OCI-LY1 (cell line): ENCODE results near the gene IFT27.

ENCODE experiments used
- H2AFZ ChIP-seq: fragments of 200-600 bp; sonication (generic), shearing (Covaris generic); 2 replicates; pipeline ENCODE4 v1.6.0; 2014; ENCODE audit warnings: antibody characterized with exemption, mild to moderate bottlenecking, low read length
- H3F3A ChIP-seq: fragments of 200-600 bp; sonication (generic), shearing (Covaris generic); 2 replicates; pipeline ENCODE4 v1.6.0; 2014; ENCODE audit warnings: mild to moderate bottlenecking, antibody characterized with exemption, low read length, moderate library complexity; ENCODE audit not compliant: insufficient read depth
- H3K27ac ChIP-seq: fragments of 200-600 bp; sonication (generic); 2 replicates; pipeline ENCODE4 v1.5.1; 2014; ENCODE audit warnings: low read length, mixed run types, mild to moderate bottlenecking, low read depth; ENCODE audit not compliant: poor library complexity, severe bottlenecking
- H3K27me3 ChIP-seq: fragments of 200-600 bp; sonication (generic); 2 replicates; pipeline ENCODE4 v1.6.0; 2014; ENCODE audit warnings: antibody characterized with exemption, mild to moderate bottlenecking, low read length, moderate library complexity; ENCODE audit not compliant: insufficient read depth
- H3K36me3 ChIP-seq: fragments of 200-600 bp; sonication (generic); 2 replicates; pipeline ENCODE4 v1.6.1; 2014; ENCODE audit warnings: mild to moderate bottlenecking, antibody characterized with exemption, low read length, moderate library complexity, mixed read lengths; ENCODE audit not compliant: insufficient read depth
- H3K4me1 ChIP-seq: fragments of 200-600 bp; sonication (generic); 2 replicates; pipeline ENCODE4 v1.5.1; 2014; ENCODE audit warnings: mild to moderate bottlenecking, low read length, moderate library complexity; ENCODE audit not compliant: insufficient read depth, severe bottlenecking
- H3K4me2 ChIP-seq: fragments of 200-600 bp; sonication (generic), shearing (Covaris generic); 2 replicates; pipeline ENCODE4 v1.6.1; 2014; ENCODE audit warnings: low read length
- H3K4me3 ChIP-seq: fragments of 200-600 bp; sonication (generic); 2 replicates; pipeline ENCODE4 v1.5.1; 2014; ENCODE audit warnings: low read length, low read depth, mild to moderate bottlenecking, mixed read lengths; ENCODE audit not compliant: poor library complexity, severe bottlenecking
- H3K79me2 ChIP-seq: fragments of 200-600 bp; shearing (Covaris generic); 2 replicates; pipeline ENCODE4 v1.6.1; 2016; ENCODE audit warnings: mixed run types, low read length, mixed read lengths; ENCODE audit not compliant: insufficient read depth
- H3K9ac ChIP-seq: fragments of 200-600 bp; sonication (generic), shearing (Covaris generic); 2 replicates; pipeline ENCODE4 v1.6.1; 2014; ENCODE audit warnings: mild to moderate bottlenecking, low read length, mixed read lengths
- H3K9me2 ChIP-seq: fragments of 200-600 bp; sonication (generic), shearing (Covaris generic); 2 replicates; pipeline ENCODE4 v1.6.1; 2014; ENCODE audit warnings: low read depth, mild to moderate bottlenecking, low read length, mixed read lengths
- H3K9me3 ChIP-seq: fragments of 200-600 bp; shearing (Covaris generic); 2 replicates; pipeline ENCODE4 v1.6.1; 2014; ENCODE audit warnings: low read length, mixed read lengths
- H4K20me1 ChIP-seq: fragments of 200-600 bp; sonication (generic), shearing (Covaris generic); 2 replicates; pipeline ENCODE4 v1.6.0; 2016; ENCODE audit warnings: mild to moderate bottlenecking, low read length; ENCODE audit not compliant: insufficient read depth
- CTCF ChIP-seq: fragments of 200-600 bp; sonication (generic), shearing (Covaris generic); IDR thresholded peaks from 2 replicates; pipeline ENCODE4 v1.5.1; 2017; ENCODE audit warnings: mild to moderate bottlenecking, antibody characterized with exemption, low read length, moderate library complexity, mixed read lengths
- EZH2 ChIP-seq: fragments of 200-600 bp; sonication (generic), shearing (Covaris generic); IDR thresholded peaks from 2 replicates; pipeline ENCODE4 v1.8.0; 2017; ENCODE audit warnings: borderline replicate concordance, mixed run types, mild to moderate bottlenecking, antibody characterized with exemption, low read length, moderate library complexity, mixed read lengths

The IFT27 gene

DNA sequence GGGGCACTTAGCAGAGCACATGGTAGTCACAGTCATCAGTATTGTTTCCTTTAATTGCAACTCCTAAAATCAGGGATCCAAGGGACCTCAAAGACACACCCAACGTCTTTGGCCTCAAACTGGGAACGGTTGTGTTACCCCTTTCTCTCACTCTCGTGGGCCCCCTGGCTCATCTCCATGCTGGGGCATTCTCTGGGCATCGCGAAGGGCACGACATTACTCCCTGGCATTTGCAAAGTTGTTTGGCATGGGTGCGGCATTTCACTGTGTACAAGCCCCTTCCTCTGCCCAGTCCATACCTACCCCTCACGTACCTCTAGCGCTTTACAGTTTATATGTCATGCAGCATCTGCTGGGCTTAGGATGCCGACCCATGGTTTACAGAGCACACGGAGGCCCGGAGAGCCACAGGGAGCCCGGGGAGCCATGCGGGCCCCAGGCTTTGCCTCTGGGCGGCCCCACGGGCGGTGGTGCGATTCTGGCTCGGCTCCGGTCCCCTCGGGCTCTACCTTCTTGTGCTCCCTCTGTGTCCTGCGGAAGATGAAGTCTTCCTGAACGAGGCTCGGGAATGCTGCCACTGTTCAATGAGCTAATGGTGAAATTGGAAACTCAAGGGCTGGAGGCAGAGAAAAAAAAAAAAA lies 50.4 kb downstream of the IFT27 start:
- TF ChIP-seq CTCF, result no peak
- TF ChIP-seq EZH2, result no peak
- Histone ChIP-seq H4K20me1 (no peaks in the 10 kb centered on the region), H3K9me2 (no peaks in the 10 kb centered on the region), H3K27me3 (no peaks in the 10 kb centered on the region; the same call in 1 of the 2 replicates), H3K4me3 (no peak overlapping the region), H3K27ac (no peak overlapping the region), H3K36me3 (no peaks in the 10 kb centered on the region), H3K4me1 (no peaks in the 10 kb centered on the region), H3K9ac (no peak overlapping the region), H3F3A (no peaks in the 10 kb centered on the region), H3K79me2 (no peaks in the 10 kb centered on the region), H2AFZ (no peak overlapping the region), H3K4me2 (no peak overlapping the region), H3K9me3 (no peaks in the 10 kb centered on the region)

DNA sequence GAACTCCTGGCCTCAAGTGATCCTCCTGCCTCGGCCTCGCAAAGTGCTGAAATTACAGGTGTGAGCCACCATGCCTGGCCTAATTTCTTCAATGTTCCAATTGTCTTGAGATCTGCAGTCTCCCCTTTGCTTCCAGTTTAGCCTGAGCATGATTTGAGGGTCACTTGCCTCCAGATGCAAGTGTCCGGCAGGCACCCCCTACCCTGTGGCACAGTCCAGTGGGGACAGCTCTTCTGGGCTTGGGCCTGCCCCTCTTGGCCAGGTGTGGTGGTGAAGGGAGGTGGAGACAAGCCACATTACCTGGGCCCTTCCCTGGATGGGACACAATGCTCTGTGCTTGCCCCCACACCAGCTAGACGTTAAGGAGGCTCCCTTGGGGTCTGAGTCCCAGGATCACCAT lies 51.1 kb downstream of the IFT27 start:
- Histone ChIP-seq H3K79me2 (no peaks in the 10 kb centered on the region), H3K9me3 (no peaks in the 10 kb centered on the region), H3K4me3 (no peak overlapping the region), H2AFZ (no peak overlapping the region), H3F3A (no peaks in the 10 kb centered on the region), H3K27ac (no peak overlapping the region), H3K9me2 (no peaks in the 10 kb centered on the region), H3K4me1 (no peaks in the 10 kb centered on the region), H3K4me2 (no peak overlapping the region), H4K20me1 (no peaks in the 10 kb centered on the region), H3K9ac (no peak overlapping the region), H3K27me3 (no peaks in the 10 kb centered on the region; the same call in 1 of the 2 replicates), H3K36me3 (no peaks in the 10 kb centered on the region)
- no peak for TF ChIP-seq EZH2
- no peak for TF ChIP-seq CTCF

- TF ChIP-seq CTCF (no peak), EZH2 (no peak)
Measured at GRCh38 chr22:36722055-36722454, 53.9 kb downstream of the IFT27 start.

More at GRCh38 chr22:36722055-36722454, 53.9 kb downstream of the IFT27 start:
- Histone ChIP-seq H3K4me1 (no peaks in the 10 kb centered on the region), H2AFZ (no peak overlapping the region), H3K4me2 (no peak overlapping the region), H3K9me3 (no peaks in the 10 kb centered on the region), H3K79me2 (no peaks in the 10 kb centered on the region), H3K27ac (no peak overlapping the region), H3F3A (no peaks in the 10 kb centered on the region), H4K20me1 (no peaks in the 10 kb centered on the region), H3K36me3 (no peaks in the 10 kb centered on the region), H3K27me3 (no peaks in the 10 kb centered on the region), H3K4me3 (no peak overlapping the region), H3K9me2 (no peaks in the 10 kb centered on the region), H3K9ac (no peak overlapping the region)
